ENCODE results near the gene CHD9. TPM values are rescaled to one million over a fixed set of nuclear protein-coding genes. Genes with fewer than 3 reads are reported as not detected.

Gene CHD9
- total RNA-seq, 1 experiment from 2014 or later, result 26.3 TPM

DNA sequence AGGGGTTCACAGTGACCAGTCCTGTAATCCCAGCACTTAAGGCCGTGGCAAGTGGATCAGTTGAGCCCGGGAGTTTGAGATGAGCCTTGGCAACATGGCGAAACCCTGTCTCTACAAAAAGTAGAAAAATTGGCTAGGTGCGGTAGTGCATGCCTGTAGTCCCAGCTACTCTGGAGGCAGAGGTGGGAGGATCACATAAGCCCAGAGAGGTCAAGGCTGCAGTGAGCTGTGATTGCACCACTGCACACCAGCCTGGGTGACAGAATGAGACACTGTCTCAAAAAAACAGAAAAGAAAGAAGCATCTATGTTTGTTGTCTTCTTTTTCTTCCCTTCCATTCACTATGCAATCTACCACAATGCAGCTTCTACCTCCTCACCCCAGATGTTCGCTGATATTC is 227.5 kb downstream of the CHD9 start:
- ChIA-PET CTCF (no interaction called here), POLR2A (ENCODE audit: unreplicated experiment) (no interaction called here)
- Histone ChIP-seq H3K9me2 (ENCODE audit: insufficient read depth) (no peaks in the 10 kb centered on the region), H3K4me2 (no peak overlapping the region), H3K9me3 (ENCODE audit: insufficient read depth, low read depth) (no peaks in the 10 kb centered on the region), H3F3A (ENCODE audit: insufficient read depth, low read depth) (no peaks in the 10 kb centered on the region), H3K79me2 (ENCODE audit: low read depth) (no peaks in the 10 kb centered on the region), H3K4me1 (replicated peaks; ENCODE audit: insufficient read depth) (no peaks in the 10 kb centered on the region), H4K20me1 (ENCODE audit: insufficient read depth) (no peaks in the 10 kb centered on the region), H3K27me3 (ENCODE audit: insufficient read depth, low read depth) (no peaks in the 10 kb centered on the region), H3K36me3 (ENCODE audit: low read depth) (peaks cover 6% of the 10 kb centered on the region; the same call in 1 of the 2 replicates), H3K27ac (no peak overlapping the region), H2AFZ (no peak overlapping the region), H3K4me3 (no peak overlapping the region)
- TF ChIP-seq, protein P1, sequence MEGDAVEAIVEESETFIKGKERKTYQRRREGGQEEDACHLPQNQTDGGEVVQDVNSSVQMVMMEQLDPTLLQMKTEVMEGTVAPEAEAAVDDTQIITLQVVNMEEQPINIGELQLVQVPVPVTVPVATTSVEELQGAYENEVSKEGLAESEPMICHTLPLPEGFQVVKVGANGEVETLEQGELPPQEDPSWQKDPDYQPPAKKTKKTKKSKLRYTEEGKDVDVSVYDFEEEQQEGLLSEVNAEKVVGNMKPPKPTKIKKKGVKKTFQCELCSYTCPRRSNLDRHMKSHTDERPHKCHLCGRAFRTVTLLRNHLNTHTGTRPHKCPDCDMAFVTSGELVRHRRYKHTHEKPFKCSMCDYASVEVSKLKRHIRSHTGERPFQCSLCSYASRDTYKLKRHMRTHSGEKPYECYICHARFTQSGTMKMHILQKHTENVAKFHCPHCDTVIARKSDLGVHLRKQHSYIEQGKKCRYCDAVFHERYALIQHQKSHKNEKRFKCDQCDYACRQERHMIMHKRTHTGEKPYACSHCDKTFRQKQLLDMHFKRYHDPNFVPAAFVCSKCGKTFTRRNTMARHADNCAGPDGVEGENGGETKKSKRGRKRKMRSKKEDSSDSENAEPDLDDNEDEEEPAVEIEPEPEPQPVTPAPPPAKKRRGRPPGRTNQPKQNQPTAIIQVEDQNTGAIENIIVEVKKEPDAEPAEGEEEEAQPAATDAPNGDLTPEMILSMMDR (conservative IDR thresholded peaks at IDR 0.05), result no peak
- no peak for TF ChIP-seq EZH2 (IDR thresholded peaks at IDR 0.05; ENCODE audit: low read depth)
- BruUV-seq (replicated peaks), result no TSS peak
- intact Hi-C loops (cut with micrococcal nuclease; ENCODE audit: unreplicated experiment), result no loop called here
- DNase-seq, result no peak

DNA sequence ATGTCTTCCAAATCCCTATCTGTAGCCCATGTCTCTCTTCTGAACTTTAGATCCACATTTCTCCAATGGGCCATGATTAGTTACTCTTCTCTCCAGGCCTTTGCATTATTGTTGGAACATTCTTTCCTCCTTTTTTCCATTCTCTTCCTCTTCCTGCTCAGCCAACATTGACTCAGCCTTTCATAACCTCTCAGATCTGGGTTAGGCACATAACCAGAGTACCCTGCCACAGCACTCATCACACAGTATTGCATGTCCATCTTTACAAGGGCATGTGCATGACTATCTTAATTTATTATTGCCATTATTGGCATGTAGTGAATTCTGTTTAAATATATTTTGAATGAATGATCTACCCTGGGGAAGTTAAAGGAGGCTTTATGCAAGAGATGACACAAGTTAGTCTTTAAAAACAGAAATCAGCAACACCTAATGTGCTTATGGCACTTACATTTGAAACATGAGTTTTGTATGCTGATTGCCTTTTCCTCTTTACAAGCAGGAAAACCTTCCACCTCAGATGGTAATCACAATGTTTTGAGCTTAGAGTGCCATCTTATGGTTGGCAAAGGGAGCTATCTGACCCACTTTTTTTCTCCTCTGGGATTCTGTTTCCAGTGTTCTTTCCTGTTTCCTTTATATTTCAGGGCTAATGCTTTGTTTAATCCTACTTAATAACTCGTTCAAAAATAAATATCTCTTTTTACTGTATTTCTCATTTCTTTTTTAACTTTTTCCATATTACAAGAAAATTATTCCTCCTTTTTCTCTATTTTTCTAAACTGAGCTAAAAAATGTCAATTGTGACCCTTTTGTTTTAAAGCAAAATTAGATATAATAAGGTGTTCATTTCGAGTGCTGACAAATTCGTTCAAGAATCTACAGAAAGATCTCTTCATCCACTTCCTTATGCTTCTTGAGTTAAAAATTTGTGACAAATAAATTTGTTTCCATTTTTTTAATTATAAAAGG is 228.5 kb downstream of the CHD9 start:
- Histone ChIP-seq H4K20me1 (ENCODE audit: insufficient read depth) (no peaks in the 10 kb centered on the region), H2AFZ (no peak overlapping the region), H3K79me2 (ENCODE audit: low read depth) (no peaks in the 10 kb centered on the region), H3K9me3 (ENCODE audit: insufficient read depth, low read depth) (no peaks in the 10 kb centered on the region), H3K9me2 (ENCODE audit: insufficient read depth) (no peaks in the 10 kb centered on the region), H3K27me3 (ENCODE audit: insufficient read depth, low read depth) (no peaks in the 10 kb centered on the region), H3K4me2 (no peak overlapping the region), H3K4me1 (replicated peaks; ENCODE audit: insufficient read depth) (no peaks in the 10 kb centered on the region), H3F3A (ENCODE audit: insufficient read depth, low read depth) (no peaks in the 10 kb centered on the region), H3K36me3 (ENCODE audit: low read depth) (peaks cover 6% of the 10 kb centered on the region; the same call in 1 of the 2 replicates), H3K4me3 (no peak overlapping the region), H3K27ac (no peak overlapping the region)
- CTCF ChIA-PET, result interaction anchor here (0.6 to 1.1 kb wide), 7 partner anchors 9 to 1469 kb away, joined by 3 to 5 read pairs (median 3); partner anchors contain the start of gene CHD9
- no TSS peak for BruUV-seq (replicated peaks)
- POLR2A ChIA-PET (ENCODE audit: unreplicated experiment), result interaction anchor here (0.6 kb wide), 1 partner anchor 732 kb away, joined by 3 read pairs; no protein-coding TSS in a partner anchor
- TF ChIP-seq EZH2 (IDR thresholded peaks at IDR 0.05; ENCODE audit: low read depth), result no peak
- TF ChIP-seq, protein P1 (conservative IDR thresholded peaks at IDR 0.05), result peak; percentile 78
- peak in 1 of 2 experiments; percentile 53 for DNase-seq
- intact Hi-C loops (cut with micrococcal nuclease; ENCODE audit: unreplicated experiment), result loop anchor here (1.0 kb wide), 1 partner anchor 228 kb away; no protein-coding TSS in a partner anchor

DNA sequence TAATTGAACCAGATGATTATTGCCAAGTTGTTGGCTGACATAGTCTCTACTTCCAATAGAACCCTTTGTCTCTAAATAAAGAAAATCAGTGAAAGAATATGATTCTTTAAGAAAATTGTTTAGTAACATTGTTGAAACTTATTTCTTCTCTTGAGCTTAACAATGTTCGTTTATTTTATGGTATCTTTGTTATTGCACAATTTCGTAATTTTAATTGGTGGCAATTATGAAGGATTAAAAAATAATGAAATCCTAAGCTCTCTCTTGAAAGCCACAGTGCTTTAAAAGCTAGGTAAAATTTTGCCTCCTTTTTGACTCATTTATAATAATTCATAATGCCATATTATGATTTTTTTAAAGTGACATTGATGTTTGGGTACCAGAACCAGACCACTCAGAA is 230.4 kb downstream of the CHD9 start:
- no TSS peak for BruUV-seq (replicated peaks)
- DNase-seq, result no peak
- Histone ChIP-seq H3K9me3 (ENCODE audit: insufficient read depth, low read depth) (no peaks in the 10 kb centered on the region), H3K79me2 (ENCODE audit: low read depth) (no peaks in the 10 kb centered on the region), H4K20me1 (ENCODE audit: insufficient read depth) (no peaks in the 10 kb centered on the region), H2AFZ (no peak overlapping the region), H3K9me2 (ENCODE audit: insufficient read depth) (no peaks in the 10 kb centered on the region), H3K4me1 (replicated peaks; ENCODE audit: insufficient read depth) (no peaks in the 10 kb centered on the region), H3K4me2 (no peak overlapping the region), H3K36me3 (ENCODE audit: low read depth) (peaks cover 6% of the 10 kb centered on the region; the same call in 1 of the 2 replicates), H3K4me3 (no peak overlapping the region), H3K27me3 (ENCODE audit: insufficient read depth, low read depth) (no peaks in the 10 kb centered on the region), H3K27ac (no peak overlapping the region), H3F3A (ENCODE audit: insufficient read depth, low read depth) (no peaks in the 10 kb centered on the region)
- POLR2A ChIA-PET (ENCODE audit: unreplicated experiment), result no interaction called here
- intact Hi-C loops (cut with micrococcal nuclease; ENCODE audit: unreplicated experiment), result no loop called here
- CTCF ChIA-PET, result no interaction called here
- TF ChIP-seq EZH2 (IDR thresholded peaks at IDR 0.05; ENCODE audit: low read depth), result no peak

Measured in PC-9 (cell line).